Activated CD8-positive, alpha-beta T cell treated with anti-CD3 and anti-CD28 coated beads, Interleukin-2, amount 10 ng/mL, durations not matched to agents 7 days and 5 days (primary cell): ENCODE results near the gene ERLIN1. TPM values are rescaled to one million over a fixed set of nuclear protein-coding genes. Genes with fewer than 3 reads are reported as not detected.

Experiments
- ATAC-seq: fragments of 150-1000 bp; cut with Tn5 transposase; one replicate; pipeline ENCODE4 v1.10.0; 2021; ENCODE audit warnings: moderate library complexity
- CTCF ChIA-PET: fragments of 350-600 bp; sonication (Branson Sonifier 250); formaldehyde crosslinking; loops from one replicate; lab custom pipeline; 2021; ENCODE audit warnings: antibody characterized with exemption; lab: Charles Lee
- POLR2A ChIA-PET: fragments of 350-600 bp; sonication (Branson Sonifier 250); formaldehyde crosslinking; loops from one replicate; lab custom pipeline; 2021; ENCODE audit warnings: antibody characterized with exemption; lab: Charles Lee
- DNase-seq: peaks from one replicate; pipeline ENCODE4 v3.0.0-alpha.2; 2020
- H3K27ac Mint-ChIP-seq: one replicate; pipeline ENCODE4 v1.8.0; 2021; ENCODE audit warnings: mild to moderate bottlenecking, mixed read lengths
- H3K27me3 Mint-ChIP-seq: one replicate; pipeline ENCODE4 v1.8.0; 2021; ENCODE audit warnings: low read depth, mixed read lengths
- H3K36me3 Mint-ChIP-seq: one replicate; pipeline ENCODE4 v1.8.0; 2021; ENCODE audit warnings: low read depth, mixed read lengths
- H3K4me1 Mint-ChIP-seq: one replicate; pipeline ENCODE4 v1.8.0; 2021; ENCODE audit warnings: low read depth, mixed read lengths
- H3K4me3 Mint-ChIP-seq: one replicate; pipeline ENCODE4 v1.8.0; 2021; ENCODE audit warnings: mild to moderate bottlenecking, mixed read lengths
- H3K9me3 Mint-ChIP-seq: one replicate; pipeline ENCODE4 v1.8.0; 2022; ENCODE audit warnings: mixed read lengths; ENCODE audit not compliant: insufficient read depth
- total RNA-seq, 2 experiments: library from RNA; stranded (reverse); gene quantifications; one replicate each; pipeline ENCODE4 v1.2.3, GENCODE V29; 2021

ERLIN1 gene
- total RNA-seq, 2 experiments from 2014 or later: 14.9 to 17.0 TPM

DNA sequence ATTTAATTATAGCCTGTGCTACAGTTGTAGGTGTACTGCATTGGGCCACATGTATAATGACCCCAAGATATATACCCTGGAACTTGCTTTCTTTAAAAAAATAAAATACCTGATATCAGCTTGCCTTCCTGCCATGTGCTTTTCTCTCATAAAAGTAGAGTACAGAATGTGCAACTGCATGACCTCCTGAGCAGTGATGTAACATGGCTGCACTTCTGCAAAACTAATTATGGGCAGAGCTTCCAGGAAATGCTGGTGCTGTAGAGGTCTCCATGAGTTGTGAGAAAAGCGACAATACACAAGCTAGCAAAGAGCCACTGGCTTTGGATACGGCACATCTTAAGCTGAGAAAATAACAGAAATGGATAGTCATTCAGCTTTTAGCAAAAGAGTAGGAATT is 6.5 kb upstream of the ERLIN1 start:
- Mint-ChIP-seq H3K4me3 (no peak overlapping the region), H3K27me3 (no peaks in the 10 kb centered on the region), H3K36me3 (peaks cover 55% of the 10 kb centered on the region), H3K27ac (no peak overlapping the region), H3K4me1 (peaks cover 15% of the 10 kb centered on the region), H3K9me3 (no peaks in the 10 kb centered on the region)
- no peak for DNase-seq
- CTCF ChIA-PET: no interaction called here
- POLR2A ChIA-PET: no interaction called here
- ATAC-seq: no peak

DNA sequence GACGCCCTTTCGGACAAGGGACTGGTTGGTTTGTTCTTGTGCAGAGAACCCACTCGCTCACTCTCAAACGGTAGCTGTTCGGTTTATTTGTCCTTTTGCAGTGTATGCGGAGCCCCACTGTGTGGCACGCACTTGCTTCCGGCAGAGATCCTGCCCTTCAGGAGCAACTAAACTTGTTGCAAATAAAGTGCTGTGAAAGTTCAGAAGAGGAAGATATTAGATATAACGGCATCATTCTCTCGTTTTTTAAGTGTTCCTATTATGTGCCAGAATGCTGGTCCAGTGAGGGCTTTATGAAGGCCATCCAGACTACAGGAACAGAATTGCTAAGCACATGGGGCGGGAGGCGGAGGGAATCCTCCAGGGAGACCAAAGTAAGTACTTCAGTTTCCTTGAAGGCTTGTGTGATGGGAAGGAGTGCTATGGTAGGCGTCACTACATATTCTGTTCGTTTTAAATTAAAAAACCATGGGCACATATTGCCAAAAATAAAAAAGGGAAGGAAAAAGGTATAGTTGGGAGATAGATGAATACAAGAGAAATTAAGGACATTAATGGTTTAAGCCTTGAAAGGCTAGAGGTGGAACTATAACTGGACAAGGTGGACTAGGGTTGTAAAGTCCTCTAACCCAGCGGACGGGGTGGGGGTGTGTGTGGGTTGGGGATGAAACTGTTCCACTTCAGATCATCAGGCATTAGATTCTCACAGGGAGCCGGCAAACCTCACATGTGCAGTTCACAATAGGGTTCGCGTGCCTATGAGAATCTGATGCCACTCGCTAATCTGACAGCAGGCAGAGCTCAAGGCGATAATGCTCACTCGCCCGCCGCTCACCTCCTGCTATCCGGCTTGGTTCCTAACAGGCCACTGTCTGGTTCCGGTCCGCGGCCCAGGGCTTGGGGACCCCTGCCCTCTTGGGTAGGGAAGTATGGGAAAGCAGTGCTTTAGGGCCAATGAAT is 704 bp upstream of the ERLIN1 start:
- no peaks in the 10 kb centered on the region for H3K27me3 Mint-ChIP-seq
- CTCF ChIA-PET: interaction anchor here (3.3 kb wide), 1 partner anchor 16 kb away, joined by 11 read pairs; no protein-coding TSS in a partner anchor
- peak overlapping the region; percentile 94 for H3K4me3 Mint-ChIP-seq
- peak; percentile 29 for DNase-seq
- H3K4me1 Mint-ChIP-seq: peaks cover 51% of the 10 kb centered on the region
- peak; percentile 72 for ATAC-seq
- no peaks in the 10 kb centered on the region for H3K9me3 Mint-ChIP-seq
- peaks cover 56% of the 10 kb centered on the region for H3K36me3 Mint-ChIP-seq
- H3K27ac Mint-ChIP-seq: peak overlapping the region; percentile 91
- POLR2A ChIA-PET: interaction anchor here (0.7 to 1.5 kb wide), 7 partner anchors 9 to 18 kb away, joined by 3 to 10 read pairs (median 3); no protein-coding TSS in a partner anchor

DNA sequence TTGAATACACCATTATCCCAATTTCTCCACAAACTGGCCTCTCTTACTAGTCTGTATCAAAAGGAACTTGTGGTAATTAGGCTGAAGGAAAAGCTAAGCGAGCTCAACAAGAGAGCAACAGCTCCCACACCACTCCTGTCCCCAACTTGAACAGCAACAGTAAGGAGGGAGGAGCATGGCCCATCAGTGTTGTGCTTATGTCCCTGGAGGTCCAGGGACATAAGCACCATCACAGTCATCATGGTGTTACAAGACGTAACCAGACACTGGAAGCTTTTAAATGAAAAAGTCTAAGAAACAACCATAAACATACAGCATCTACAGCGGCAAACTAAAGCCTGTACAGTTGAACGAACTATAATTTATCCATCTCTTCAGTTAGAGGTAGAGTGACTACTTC is 989 bp downstream of the ERLIN1 start:
- peak overlapping the region; percentile 91 for H3K27ac Mint-ChIP-seq
- CTCF ChIA-PET: interaction anchor here (1.0 to 3.3 kb wide), 3 partner anchors 10 to 339 kb away, joined by 3 to 11 read pairs (median 9); no protein-coding TSS in a partner anchor
- ATAC-seq (no peak), DNase-seq (no peak)
- H3K9me3 Mint-ChIP-seq: no peaks in the 10 kb centered on the region
- peaks cover 53% of the 10 kb centered on the region for H3K36me3 Mint-ChIP-seq
- POLR2A ChIA-PET: interaction anchor here (0.7 to 0.8 kb wide), 2 partner anchors 10 to 72 kb away, joined by 3 read pairs; no protein-coding TSS in a partner anchor
- H3K27me3 Mint-ChIP-seq: no peaks in the 10 kb centered on the region
- H3K4me1 Mint-ChIP-seq: peaks cover 60% of the 10 kb centered on the region
- H3K4me3 Mint-ChIP-seq: peak overlapping the region; percentile 94

DNA sequence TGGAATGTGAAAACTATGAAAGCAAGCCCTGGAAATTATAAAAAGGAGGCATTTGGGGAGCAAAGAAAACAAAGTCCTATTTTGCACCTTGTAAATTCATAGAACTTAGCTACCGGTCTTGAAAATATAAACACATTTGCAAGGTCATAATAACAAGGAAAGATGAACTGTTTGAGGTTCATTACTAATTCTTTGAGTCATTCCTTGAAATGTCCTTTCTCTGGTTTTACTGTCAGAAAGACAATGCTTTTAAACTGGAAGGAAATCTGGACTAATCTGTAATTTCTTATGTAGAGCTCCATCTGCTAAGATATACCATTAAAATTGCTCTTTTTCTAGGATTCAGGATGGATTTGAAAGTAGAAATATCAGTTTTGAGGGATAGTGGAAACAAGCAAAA is 1.4 kb downstream of the ERLIN1 start:
- Mint-ChIP-seq H3K36me3 (peaks cover 50% of the 10 kb centered on the region), H3K27ac (no peak overlapping the region)
- POLR2A ChIA-PET: interaction anchor here (0.7 to 1.0 kb wide), 3 partner anchors 10 to 71 kb away, joined by 3 read pairs; no protein-coding TSS in a partner anchor

DNA sequence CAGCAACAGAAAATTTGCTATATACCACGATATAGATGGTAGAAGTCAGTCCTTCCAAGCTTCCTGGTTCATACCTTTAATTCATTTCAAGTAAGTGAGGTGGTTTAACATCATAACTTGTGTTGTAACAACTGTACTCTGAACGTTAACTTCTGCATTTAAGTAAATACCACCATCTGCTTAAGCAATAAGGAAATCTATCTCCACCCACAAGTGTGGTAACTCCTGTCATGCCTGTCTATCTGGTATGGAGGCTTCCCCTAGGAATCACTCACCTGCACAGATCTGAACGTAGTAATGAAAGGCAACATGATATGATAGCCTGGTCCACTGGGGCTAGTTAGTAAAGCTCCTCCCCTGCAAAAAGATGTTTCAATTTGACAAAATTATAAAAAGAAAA is 2.3 kb downstream of the ERLIN1 start:
- Mint-ChIP-seq H3K27me3 (no peaks in the 10 kb centered on the region), H3K36me3 (peaks cover 51% of the 10 kb centered on the region), H3K27ac (no peak overlapping the region), H3K4me1 (peaks cover 58% of the 10 kb centered on the region), H3K4me3 (no peak overlapping the region), H3K9me3 (no peaks in the 10 kb centered on the region)
- ATAC-seq (no peak), DNase-seq (no peak)
- CTCF ChIA-PET: interaction anchor here (1.5 to 3.3 kb wide), 2 partner anchors 13 to 138 kb away, joined by 3 to 11 read pairs; no protein-coding TSS in a partner anchor
- POLR2A ChIA-PET: interaction anchor here (1.0 kb wide), 1 partner anchor 12 kb away, joined by 3 read pairs; no protein-coding TSS in a partner anchor

More for the DNA sequence above, 1.4 kb downstream of the ERLIN1 start:
- Mint-ChIP-seq H3K9me3 (no peaks in the 10 kb centered on the region), H3K27me3 (no peaks in the 10 kb centered on the region), H3K4me1 (peaks cover 61% of the 10 kb centered on the region), H3K4me3 (peak overlapping the region; percentile 94)
- CTCF ChIA-PET: interaction anchor here (1.0 to 3.3 kb wide), 4 partner anchors 9 to 339 kb away, joined by 3 to 11 read pairs (median 6); no protein-coding TSS in a partner anchor
- no peak for DNase-seq
- no peak for ATAC-seq

DNA sequence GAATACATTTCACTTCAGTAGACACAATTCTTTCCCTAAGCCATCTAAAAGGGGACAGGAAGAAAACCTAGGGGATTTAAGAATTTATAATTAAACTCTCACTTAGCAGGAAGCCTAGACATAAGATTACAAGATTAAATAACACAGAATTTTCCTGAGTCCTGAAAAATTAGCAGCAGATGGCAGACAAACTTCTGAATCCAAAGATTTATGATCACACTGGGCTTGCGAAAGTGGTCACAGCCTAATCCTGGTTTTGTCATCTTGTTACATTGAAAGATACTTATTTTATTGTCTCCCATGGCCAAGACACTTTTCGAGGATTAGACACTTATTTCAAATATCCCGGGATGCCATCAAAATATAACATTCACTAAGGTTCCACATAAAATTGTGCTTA is 2.9 kb downstream of the ERLIN1 start:
- CTCF ChIA-PET: no interaction called here
- no peaks in the 10 kb centered on the region for H3K9me3 Mint-ChIP-seq
- ATAC-seq: no peak
- H3K36me3 Mint-ChIP-seq: peaks cover 53% of the 10 kb centered on the region
- POLR2A ChIA-PET: no interaction called here
- H3K27ac Mint-ChIP-seq: no peak overlapping the region
- peaks cover 55% of the 10 kb centered on the region for H3K4me1 Mint-ChIP-seq
- DNase-seq: no peak
- no peaks in the 10 kb centered on the region for H3K27me3 Mint-ChIP-seq
- H3K4me3 Mint-ChIP-seq: no peak overlapping the region

DNA sequence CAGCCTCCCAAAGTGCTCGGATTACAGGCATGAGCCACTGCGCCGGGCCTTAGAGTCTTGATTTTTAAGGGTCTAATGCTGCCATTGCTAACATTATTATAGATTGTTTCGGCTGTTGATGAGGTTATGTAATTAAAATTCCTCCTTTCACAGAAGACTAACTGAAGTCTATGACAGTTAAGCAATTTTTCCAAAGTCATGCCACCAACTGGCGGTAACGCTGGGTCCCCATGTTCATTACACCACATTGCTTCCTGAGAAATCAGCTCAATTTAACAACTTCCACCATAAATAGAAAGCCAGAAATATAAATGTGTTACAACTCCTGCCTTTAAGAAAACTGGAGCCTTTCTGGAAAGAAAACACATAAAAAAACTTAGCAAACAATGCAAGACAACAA is 3.5 kb downstream of the ERLIN1 start:
- ChIA-PET POLR2A (no interaction called here), CTCF (no interaction called here)
- Mint-ChIP-seq H3K27me3 (no peaks in the 10 kb centered on the region), H3K9me3 (no peaks in the 10 kb centered on the region), H3K4me1 (peaks cover 50% of the 10 kb centered on the region), H3K4me3 (no peak overlapping the region), H3K27ac (no peak overlapping the region), H3K36me3 (peaks cover 55% of the 10 kb centered on the region)
- ATAC-seq (no peak), DNase-seq (no peak)

DNA sequence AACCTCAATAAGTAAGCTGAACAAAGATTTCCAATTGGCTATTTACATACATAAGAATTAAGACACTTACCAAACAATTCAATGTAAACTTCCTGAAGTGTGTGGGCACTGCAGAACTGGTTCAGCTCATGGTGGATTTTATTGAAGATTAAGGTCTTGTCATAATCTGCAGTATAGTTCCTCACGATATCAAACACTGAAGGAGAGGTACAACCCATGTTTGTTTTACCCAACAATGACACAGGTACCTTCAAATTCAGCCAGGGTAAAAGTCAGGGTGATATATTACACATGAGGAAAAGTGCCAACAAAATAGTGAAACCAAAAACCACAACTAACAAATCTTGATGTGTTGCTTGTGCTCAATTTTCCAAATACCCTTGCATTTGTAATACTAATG is 10.0 kb downstream of the ERLIN1 start:
- DNase-seq (no peak), ATAC-seq (no peak)
- Mint-ChIP-seq H3K36me3 (peaks cover 71% of the 10 kb centered on the region), H3K4me3 (no peak overlapping the region), H3K27ac (no peak overlapping the region), H3K4me1 (peaks cover 28% of the 10 kb centered on the region), H3K27me3 (no peaks in the 10 kb centered on the region), H3K9me3 (no peaks in the 10 kb centered on the region)
- ChIA-PET CTCF (interaction anchor here (0.8 to 1.8 kb wide), 4 partner anchors 9 to 38 kb away, joined by 3 to 9 read pairs (median 6); no protein-coding TSS in a partner anchor), POLR2A (interaction anchor here (2.0 kb wide), 1 partner anchor 10 kb away, joined by 10 read pairs; the partner anchor contains the start of gene ERLIN1)

DNA sequence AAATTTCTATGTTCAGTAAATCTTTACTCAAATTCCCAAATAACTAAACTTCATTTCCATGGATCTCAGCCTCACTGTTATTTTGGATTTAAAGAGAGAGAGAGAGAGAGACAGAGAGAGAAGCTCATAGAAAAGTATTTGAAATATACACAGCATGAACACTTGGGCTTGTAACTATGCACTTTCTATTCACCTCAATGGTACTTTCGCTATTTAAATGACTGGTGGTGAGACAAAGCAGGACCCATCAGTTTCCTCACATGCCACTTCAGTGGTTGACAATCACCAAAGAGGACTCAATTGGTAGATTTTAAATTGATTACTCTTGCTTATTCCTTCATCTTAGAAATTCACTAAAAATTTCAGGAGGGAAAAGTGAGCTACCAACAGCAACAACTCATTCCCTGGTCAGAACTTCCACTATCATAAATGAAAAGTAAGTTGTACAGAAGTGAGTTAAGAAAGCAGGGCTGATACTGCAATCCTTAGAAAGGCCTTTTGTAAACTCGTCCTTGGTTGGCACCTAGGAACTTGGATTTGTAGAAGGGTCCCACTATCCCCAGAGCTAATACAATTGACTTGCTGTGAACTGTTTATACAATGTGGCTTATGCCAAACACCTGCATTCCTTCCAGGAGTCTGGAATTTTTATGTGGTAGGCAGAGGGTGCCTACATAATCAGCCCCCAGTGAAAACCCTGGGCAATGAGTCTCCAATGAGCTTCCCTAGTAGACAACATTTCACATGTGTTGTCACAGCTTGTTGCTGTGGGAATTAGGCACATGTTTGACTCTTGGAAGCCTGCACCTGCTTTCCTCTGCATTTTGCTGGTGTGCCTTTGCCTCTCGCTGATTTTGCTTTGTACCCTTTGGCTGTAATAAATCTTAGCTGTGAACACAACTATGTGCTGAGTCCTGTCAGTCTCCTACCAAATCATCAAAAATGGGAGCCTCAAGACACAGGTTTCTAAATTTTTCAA is 10.8 kb downstream of the ERLIN1 start:
- POLR2A ChIA-PET: interaction anchor here (1.0 to 2.0 kb wide), 2 partner anchors 10 to 11 kb away, joined by 3 to 10 read pairs; partner anchors contain the start of gene ERLIN1
- Mint-ChIP-seq H3K27me3 (no peaks in the 10 kb centered on the region), H3K27ac (peak overlapping the region; percentile 31), H3K36me3 (peaks cover 68% of the 10 kb centered on the region), H3K9me3 (no peaks in the 10 kb centered on the region), H3K4me1 (peaks cover 25% of the 10 kb centered on the region), H3K4me3 (no peak overlapping the region)
- ATAC-seq (peak; percentile 64), DNase-seq (no peak)
- CTCF ChIA-PET: interaction anchor here (0.8 to 1.8 kb wide), 7 partner anchors 9 to 129 kb away, joined by 3 to 9 read pairs (median 3); no protein-coding TSS in a partner anchor

DNA sequence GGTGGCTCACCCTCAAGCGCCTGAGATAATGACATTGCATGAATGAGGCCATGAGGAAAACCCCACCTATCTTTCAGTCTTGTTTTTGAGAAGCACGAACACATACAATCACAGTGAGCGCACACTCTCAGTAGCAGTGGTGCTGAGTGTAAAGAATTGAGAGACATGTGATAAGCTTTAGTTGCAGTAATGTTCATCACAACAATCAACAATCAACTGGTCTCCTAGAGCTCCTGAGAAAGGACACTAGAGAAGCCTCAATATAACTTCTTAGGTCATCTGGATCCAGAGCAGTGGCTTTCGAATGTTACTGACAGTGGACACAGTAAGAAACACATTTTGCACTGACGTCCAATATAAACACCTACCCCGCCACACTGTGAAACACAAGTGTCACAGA is 12.8 kb downstream of the ERLIN1 start:
- Mint-ChIP-seq H3K36me3 (peaks cover 70% of the 10 kb centered on the region), H3K27ac (no peak overlapping the region), H3K27me3 (no peaks in the 10 kb centered on the region), H3K4me3 (no peak overlapping the region), H3K9me3 (no peaks in the 10 kb centered on the region), H3K4me1 (peaks cover 39% of the 10 kb centered on the region)
- CTCF ChIA-PET: no interaction called here
- no peak for ATAC-seq
- POLR2A ChIA-PET: no interaction called here
- no peak for DNase-seq

DNA sequence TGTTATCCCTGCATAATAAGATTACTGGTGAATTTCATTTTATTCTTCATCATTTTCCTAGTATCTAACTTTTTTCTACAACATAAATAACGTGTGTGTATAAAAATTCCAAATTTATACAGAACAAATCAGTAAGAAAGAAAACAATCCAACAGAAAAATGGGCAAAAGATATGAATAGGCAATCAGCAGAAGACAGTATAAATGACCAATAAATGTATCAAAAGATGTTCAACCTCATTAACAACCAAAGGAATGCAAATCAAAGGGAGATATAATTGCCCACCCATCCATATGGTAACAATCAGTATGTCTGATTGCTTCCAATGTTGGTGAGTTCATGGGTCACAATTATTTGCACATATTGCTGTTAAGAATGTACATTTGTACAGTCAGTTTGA is 13.5 kb downstream of the ERLIN1 start:
- Mint-ChIP-seq H3K27ac (no peak overlapping the region), H3K36me3 (peaks cover 65% of the 10 kb centered on the region), H3K4me1 (peaks cover 43% of the 10 kb centered on the region), H3K4me3 (no peak overlapping the region), H3K9me3 (no peaks in the 10 kb centered on the region), H3K27me3 (no peaks in the 10 kb centered on the region)
- POLR2A ChIA-PET: interaction anchor here (1.1 kb wide), 1 partner anchor 14 kb away, joined by 4 read pairs; no protein-coding TSS in a partner anchor
- DNase-seq (no peak), ATAC-seq (no peak)
- CTCF ChIA-PET: no interaction called here
